Kidney epithelial cell (primary cell): Measurements from ENCODE around the gene ASAP3. TPM values are rescaled to one million over a fixed set of nuclear protein-coding genes. Genes with fewer than 3 reads are reported as not detected.
"Not testable (repeated sequence)": the region's sequence is repeated elsewhere in the genome, so short reads cannot be mapped to it uniquely, and the experiment has no call there.

Experiments
- DNase-seq: peaks from one replicate; pipeline ENCODE4 v3.0.0-alpha.2; 2010; ENCODE audit warnings: low read depth
- H3K27me3 ChIP-seq: 2 replicates; pipeline ENCODE4 v1.6.0; 2011; ENCODE audit warnings: low read length; ENCODE audit not compliant: control insufficient read depth, insufficient read depth
- H3K36me3 ChIP-seq: 2 replicates; pipeline ENCODE4 v1.5.1; 2011; ENCODE audit warnings: low read length; ENCODE audit not compliant: control insufficient read depth, insufficient read depth
- H3K4me3 ChIP-seq: 2 replicates; pipeline ENCODE4 v1.5.1; 2011; ENCODE audit warnings: low read depth, mild to moderate bottlenecking, control low read depth, low read length
- total RNA-seq: library from RNA; depleted of rRNA; stranded (reverse); fragments of >200 nt; gene quantifications from 2 replicates; pipeline ENCODE4 v1.2.3, GENCODE V29; 2015
- TF ChIP-seq, protein P1 (sequence below): IDR thresholded peaks from 2 replicates; pipeline ENCODE4 v1.5.1; 2011; ENCODE audit warnings: mild to moderate bottlenecking, moderate library complexity, low read length, control low read depth, inconsistent platforms; ENCODE audit not compliant: insufficient read depth, poor library complexity, severe bottlenecking

ASAP3 gene
- total RNA-seq, 1 donor from 2014 or later = 17.7 TPM

DNA sequence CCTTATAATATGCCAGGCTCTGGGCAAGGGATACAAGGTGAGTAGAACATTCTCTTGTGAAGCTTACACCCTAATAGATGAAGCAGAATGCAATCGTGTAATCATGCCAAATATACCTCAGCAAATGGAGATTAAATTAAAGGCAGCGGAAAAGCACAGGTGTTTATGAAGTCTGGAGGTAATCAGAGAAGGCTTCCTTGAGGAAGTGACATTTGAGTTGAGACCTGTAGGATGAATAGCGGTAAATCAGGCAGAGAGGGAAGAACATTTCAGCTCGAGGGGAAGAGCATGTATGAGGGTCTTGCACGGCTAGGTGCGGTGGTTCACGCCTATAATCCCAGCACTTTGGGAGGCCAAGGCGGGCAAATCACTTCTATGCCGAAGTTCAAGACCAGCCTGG lies 33.6 kb upstream of the ASAP3 start:
- no peaks in the 10 kb centered on the region for H3K27me3 ChIP-seq
- TF ChIP-seq, protein P1, sequence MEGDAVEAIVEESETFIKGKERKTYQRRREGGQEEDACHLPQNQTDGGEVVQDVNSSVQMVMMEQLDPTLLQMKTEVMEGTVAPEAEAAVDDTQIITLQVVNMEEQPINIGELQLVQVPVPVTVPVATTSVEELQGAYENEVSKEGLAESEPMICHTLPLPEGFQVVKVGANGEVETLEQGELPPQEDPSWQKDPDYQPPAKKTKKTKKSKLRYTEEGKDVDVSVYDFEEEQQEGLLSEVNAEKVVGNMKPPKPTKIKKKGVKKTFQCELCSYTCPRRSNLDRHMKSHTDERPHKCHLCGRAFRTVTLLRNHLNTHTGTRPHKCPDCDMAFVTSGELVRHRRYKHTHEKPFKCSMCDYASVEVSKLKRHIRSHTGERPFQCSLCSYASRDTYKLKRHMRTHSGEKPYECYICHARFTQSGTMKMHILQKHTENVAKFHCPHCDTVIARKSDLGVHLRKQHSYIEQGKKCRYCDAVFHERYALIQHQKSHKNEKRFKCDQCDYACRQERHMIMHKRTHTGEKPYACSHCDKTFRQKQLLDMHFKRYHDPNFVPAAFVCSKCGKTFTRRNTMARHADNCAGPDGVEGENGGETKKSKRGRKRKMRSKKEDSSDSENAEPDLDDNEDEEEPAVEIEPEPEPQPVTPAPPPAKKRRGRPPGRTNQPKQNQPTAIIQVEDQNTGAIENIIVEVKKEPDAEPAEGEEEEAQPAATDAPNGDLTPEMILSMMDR = no peak
- no peaks in the 10 kb centered on the region for H3K36me3 ChIP-seq
- no peak overlapping the region for H3K4me3 ChIP-seq
- no peak for DNase-seq

DNA sequence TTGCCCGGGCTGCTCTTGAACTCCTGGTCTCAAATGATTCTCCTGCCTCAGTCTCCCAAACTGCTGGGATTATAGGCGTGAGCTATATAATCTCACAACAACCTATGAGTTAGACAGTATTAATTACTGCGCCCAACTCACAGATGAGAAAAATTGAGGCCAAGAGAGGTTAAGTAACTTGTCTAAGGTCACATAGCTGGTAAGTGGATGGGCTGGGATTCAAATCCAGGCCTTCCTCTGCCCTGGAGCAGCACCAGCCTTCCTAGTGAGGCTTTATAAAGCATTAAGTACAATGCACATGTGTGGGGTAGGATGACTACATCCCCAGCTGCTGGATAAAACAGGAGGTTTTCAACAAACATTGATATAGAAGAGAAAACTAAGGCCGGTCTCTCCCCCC lies 31.9 kb upstream of the ASAP3 start:
- H3K4me3 ChIP-seq = no peak overlapping the region
- TF ChIP-seq, protein P1 = no peak
- DNase-seq = no peak
- no peaks in the 10 kb centered on the region for H3K27me3 ChIP-seq
- no peaks in the 10 kb centered on the region for H3K36me3 ChIP-seq

DNA sequence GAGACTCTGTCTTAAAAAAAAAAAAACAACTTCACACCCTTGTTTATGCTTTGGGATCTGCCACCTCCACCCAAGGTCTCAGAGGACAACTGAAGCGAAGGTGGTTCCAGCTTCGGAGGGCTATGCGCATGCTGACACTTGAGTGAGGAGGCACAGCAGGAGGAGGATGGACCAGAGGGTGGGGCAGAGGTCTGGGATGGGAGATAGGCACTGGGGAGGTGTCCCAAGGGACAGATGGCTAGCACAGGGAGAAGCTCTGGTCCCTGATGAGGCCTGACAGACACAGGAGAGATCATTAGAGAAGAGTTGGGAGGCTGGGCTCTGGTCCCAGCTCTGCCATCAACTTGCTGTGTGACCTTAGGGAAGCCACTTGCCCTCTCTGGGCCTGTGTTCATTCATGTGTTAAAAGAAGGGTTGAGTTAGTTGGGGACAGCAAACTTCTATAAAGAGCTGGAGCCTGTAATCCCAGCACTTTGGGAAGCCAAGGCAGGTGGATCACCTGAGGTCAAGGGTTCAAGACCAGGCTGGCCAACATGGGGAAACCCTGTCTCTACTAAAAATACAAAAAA lies 30.2 kb upstream of the ASAP3 start:
- TF ChIP-seq, protein P1 = no peak

DNA sequence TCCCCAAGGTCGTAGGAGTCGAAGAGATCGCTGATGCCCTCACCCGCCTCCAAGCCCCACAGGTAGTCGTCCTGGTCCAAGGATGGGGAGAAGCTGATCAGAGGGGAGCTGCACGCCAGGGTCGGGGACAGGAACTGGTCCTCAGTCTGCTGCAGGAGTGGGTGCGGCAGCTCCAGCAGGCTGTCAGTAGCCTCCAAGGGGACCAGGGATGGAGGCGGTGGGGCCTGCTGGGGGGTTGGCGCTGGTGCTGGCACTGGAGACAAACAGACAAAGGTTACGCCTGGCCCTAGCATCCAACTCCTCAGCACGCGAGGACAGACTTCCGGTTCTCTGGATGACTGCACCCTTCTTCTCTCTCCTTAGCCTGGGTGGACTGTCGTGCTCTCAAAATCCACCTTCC lies 25.9 kb upstream of the ASAP3 start:
- H3K36me3 ChIP-seq = no peaks in the 10 kb centered on the region

More for the DNA sequence above, 30.2 kb upstream of the ASAP3 start:
- Histone ChIP-seq H3K27me3 (no peaks in the 10 kb centered on the region), H3K4me3 (no peak overlapping the region), H3K36me3 (no peaks in the 10 kb centered on the region)
- DNase-seq = no peak

DNA sequence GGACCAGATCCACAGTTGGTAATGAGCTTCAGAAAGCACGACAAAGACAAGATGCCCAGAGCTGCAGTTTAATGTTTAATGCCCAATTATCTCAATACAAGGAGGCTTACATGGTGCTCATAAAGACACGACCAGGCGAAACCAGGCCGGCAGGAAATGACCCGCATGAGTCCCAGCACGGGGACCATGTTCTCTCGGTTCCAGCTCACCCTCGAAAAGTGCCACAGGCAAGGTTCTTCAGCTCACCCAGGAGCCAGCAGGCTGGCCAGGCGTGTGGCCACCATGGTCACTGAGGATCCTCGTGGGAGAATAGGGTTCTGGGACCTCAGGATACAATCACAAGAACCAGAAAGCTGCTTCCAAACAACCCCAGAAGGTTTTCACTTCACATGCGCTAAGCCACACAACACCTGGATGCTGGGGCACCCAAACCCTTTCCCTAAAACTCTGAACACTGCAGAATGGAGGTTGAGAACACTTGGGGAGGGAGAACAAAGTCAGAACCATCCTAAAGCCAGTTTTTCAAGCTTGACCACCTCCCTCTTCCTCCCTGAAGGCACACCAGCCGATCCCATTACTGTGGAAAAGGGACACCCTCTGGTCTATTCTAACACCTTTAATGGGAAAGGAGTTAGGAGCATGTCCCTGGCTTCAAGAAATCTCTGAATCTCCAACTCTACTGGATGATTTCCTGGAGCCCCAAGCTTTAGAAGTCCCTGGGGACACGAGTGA lies 22.6 kb upstream of the ASAP3 start:
- Histone ChIP-seq H3K27me3 (no peaks in the 10 kb centered on the region), H3K4me3 (no peak overlapping the region), H3K36me3 (no peaks in the 10 kb centered on the region)
- no peak for DNase-seq
- TF ChIP-seq, protein P1 = no peak

More for the DNA sequence above, 25.9 kb upstream of the ASAP3 start:
- TF ChIP-seq, protein P1 = no peak
- DNase-seq = no peak
- no peak overlapping the region for H3K4me3 ChIP-seq
- no peaks in the 10 kb centered on the region for H3K27me3 ChIP-seq

DNA sequence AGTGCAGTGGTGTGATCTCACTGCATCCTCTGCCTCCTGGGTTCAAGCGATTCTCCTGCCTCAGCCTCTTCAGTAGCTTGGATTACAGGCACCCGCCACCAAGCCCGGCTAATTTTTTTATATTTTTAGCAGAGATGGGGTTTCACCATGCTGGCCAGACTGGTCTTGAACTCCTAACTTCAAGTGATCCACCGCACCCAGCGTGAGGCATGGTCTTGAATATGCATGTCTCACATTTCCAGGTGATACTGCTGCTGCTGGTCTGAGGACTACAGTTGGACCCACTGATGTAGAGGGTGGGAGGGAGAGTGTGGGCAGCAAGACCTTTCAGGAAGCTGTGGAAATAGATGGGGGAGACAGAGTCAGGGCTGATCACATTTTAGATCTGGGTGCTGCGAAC lies 21.9 kb upstream of the ASAP3 start:
- H3K4me3 ChIP-seq = no peak overlapping the region
- H3K36me3 ChIP-seq = no peaks in the 10 kb centered on the region
- TF ChIP-seq, protein P1 = no peak

DNA sequence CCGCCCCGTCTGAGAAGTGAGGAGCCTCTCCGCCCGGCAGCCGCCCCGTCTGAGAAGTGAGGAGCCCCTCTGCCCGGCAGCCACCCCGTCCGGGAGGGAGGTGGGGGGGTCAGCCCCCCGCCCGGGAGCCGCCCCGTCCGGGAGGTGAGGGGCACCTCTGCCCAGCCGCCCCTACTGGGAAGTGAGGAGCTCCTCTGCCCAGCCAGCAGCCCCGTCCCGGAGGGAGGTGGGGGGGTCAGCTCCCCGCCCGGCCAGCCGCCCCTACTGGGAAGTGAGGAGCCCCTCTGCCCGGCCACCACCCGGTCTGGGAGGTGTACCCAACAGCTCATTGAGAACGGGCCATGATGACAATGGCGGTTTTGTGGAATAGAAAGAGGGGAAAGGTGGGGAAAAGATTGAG lies 20.2 kb upstream of the ASAP3 start:
- H3K36me3 ChIP-seq, DNase-seq: not testable (repeated sequence)

More for the DNA sequence above, 21.9 kb upstream of the ASAP3 start:
- H3K27me3 ChIP-seq = no peaks in the 10 kb centered on the region
- no peak for DNase-seq

More for the DNA sequence above, 20.2 kb upstream of the ASAP3 start:
- not testable (repeated sequence) for H3K27me3 ChIP-seq, H3K4me3 ChIP-seq
